Ramos (cell line): ENCODE measurements around the gene CALR3.
"Not testable (repeated sequence)": the region's sequence is repeated elsewhere in the genome, so short reads cannot be mapped to it uniquely, and the experiment has no call there.

Experiments
- in situ Hi-C: fragments of 300-500 bp; cut with MboI; formaldehyde crosslinking; loops from one replicate; pipeline ENCODE4 v1.14.3; 2022; ENCODE audit warnings: low sequenced_read_pairs; ENCODE audit not compliant: unreplicated experiment

Gene CALR3

GRCh38 chr19:16495982-16496612 lies at the start of gene CALR3, which contains the start of gene C19orf44:
Gene CALR3 (minus strand): TSS chr19:16496167. CDS start chr19:16496129, 38 bp downstream.
Gene C19orf44 (plus strand): TSS chr19:16496394. CDS start chr19:16500793, 4,399 bp downstream.
- in situ Hi-C loops: no loop called here

GRCh38 chr19:16544473-16545231 lies 48.7 kb upstream of the CALR3 start:
- in situ Hi-C loops: no loop called here

- in situ Hi-C loops: not testable (repeated sequence)
These were observed 47.8 kb upstream of the CALR3 start for GRCh38 chr19:16543734-16544133.

- in situ Hi-C loops: no loop called here
These were observed 47.0 kb upstream of the CALR3 start for GRCh38 chr19:16542910-16543472.

GRCh38 chr19:16542045-16542909 lies 46.3 kb upstream of the CALR3 start, which contains the start of gene CHERP:
Gene CHERP (minus strand): TSS chr19:16542437. CDS start chr19:16542378, 59 bp downstream.
- in situ Hi-C loops: no loop called here

- in situ Hi-C loops: no loop called here
These were observed 45.6 kb upstream of the CALR3 start for GRCh38 chr19:16541526-16542044.

- in situ Hi-C loops: no loop called here
These were observed 45.0 kb upstream of the CALR3 start for GRCh38 chr19:16540948-16541347.

- in situ Hi-C loops: no loop called here
These were observed 41.1 kb upstream of the CALR3 start for GRCh38 chr19:16537111-16537510.

GRCh38 chr19:16536130-16536529 lies 40.2 kb upstream of the CALR3 start:
- in situ Hi-C loops: no loop called here

- in situ Hi-C loops: no loop called here
These were observed 39.4 kb upstream of the CALR3 start for GRCh38 chr19:16535381-16535780.

GRCh38 chr19:16532440-16533234 lies 36.7 kb upstream of the CALR3 start:
- in situ Hi-C loops: no loop called here

- in situ Hi-C loops: no loop called here
These were observed 35.4 kb upstream of the CALR3 start for GRCh38 chr19:16531380-16531669.

GRCh38 chr19:16530540-16531379 lies 34.8 kb upstream of the CALR3 start:
- in situ Hi-C loops: no loop called here

GRCh38 chr19:16529466-16530144 lies 33.6 kb upstream of the CALR3 start:
- in situ Hi-C loops: no loop called here

- in situ Hi-C loops: no loop called here
These were observed 32.1 kb upstream of the CALR3 start for GRCh38 chr19:16527971-16528521.

- in situ Hi-C loops: no loop called here
These were observed 31.5 kb upstream of the CALR3 start for GRCh38 chr19:16527334-16527935.

GRCh38 chr19:16525751-16526481 lies 29.9 kb upstream of the CALR3 start:
- in situ Hi-C loops: no loop called here
